B cell (primary cell): Measurements from ENCODE around the gene BRINP2. TPM values are rescaled to one million over a fixed set of nuclear protein-coding genes. Genes with fewer than 3 reads are reported as not detected.

Experiments used
- ATAC-seq: fragments of 200-7000 bp; cut with Tn5 transposase; one replicate; pipeline ENCODE4 v1.10.0; 2021; ENCODE audit warnings: low read depth, mild to moderate bottlenecking, moderate number of reproducible peaks, moderate library complexity
- CTCF ChIA-PET: fragments of 350-600 bp; sonication (Branson Sonifier 250); formaldehyde crosslinking; loops from one replicate; lab custom pipeline; 2021; ENCODE audit warnings: antibody characterized with exemption, inconsistent platforms; lab: Charles Lee
- POLR2A ChIA-PET: fragments of 350-600 bp; sonication (Branson Sonifier 250); formaldehyde crosslinking; loops from one replicate; lab custom pipeline; 2021; ENCODE audit warnings: antibody characterized with exemption; lab: Charles Lee
- DNase-seq: peaks from one replicate; pipeline ENCODE4 v3.0.0; 2013
- H2AFZ ChIP-seq: 2 replicates; pipeline ENCODE4 v1.6.1; 2012; ENCODE audit warnings: mild to moderate bottlenecking, low read depth, low read length; ENCODE audit not compliant: insufficient read depth, poor library complexity, severe bottlenecking
- H3K27ac ChIP-seq, 2 donors: 1 replicate in 1 of 2; 2 replicates in 1 of 2; pipeline ENCODE4 v1.5.1; 2012 to 2013; ENCODE audit warnings: low read length in 2 of 2, mild to moderate bottlenecking in 2 of 2, moderate library complexity in 1 of 2
- H3K27me3 ChIP-seq, 4 experiments: fragments of 200-600 bp in 1 of 4; sonication (generic) in 1 of 4; replicated peaks in 1 of 4; 1 replicate in 2 of 4; 2 replicates in 2 of 4; pipeline versions ENCODE4 v1.6.1 to v1.7.0; 2013 to 2016; ENCODE audit warnings: low read length in 3 of 4, mild to moderate bottlenecking in 2 of 4, mixed read lengths in 1 of 4, moderate library complexity in 1 of 4; ENCODE audit not compliant: insufficient read depth in 4 of 4, control insufficient read depth in 3 of 4; ENCODE audit errors: control extremely low read depth in 1 of 4
- H3K36me3 ChIP-seq, 2 experiments: replicated peaks in 1 of 2; 1 replicate in 1 of 2; 2 replicates in 1 of 2; pipeline versions ENCODE4 v1.6.1 to v1.7.1; 2013; ENCODE audit warnings: low read length in 1 of 2; ENCODE audit not compliant: insufficient read depth in 2 of 2, control insufficient read depth in 1 of 2; ENCODE audit errors: control extremely low read depth in 1 of 2, extremely low read depth in 1 of 2
- H3K4me1 ChIP-seq, 2 donors: fragments of 200-600 bp in 1 of 2; sonication (generic) in 1 of 2; 1 replicate in 1 of 2; 2 replicates in 1 of 2; pipeline versions ENCODE4 v1.5.1 to v1.6.1; 2013 to 2017; ENCODE audit warnings: low read length in 2 of 2; ENCODE audit not compliant: control insufficient read depth in 2 of 2, insufficient read depth in 2 of 2
- H3K4me2 ChIP-seq: replicated peaks from 2 replicates; pipeline ENCODE3; 2012; ENCODE audit warnings: mild to moderate bottlenecking, low read depth, low read length; ENCODE audit not compliant: poor library complexity, severe bottlenecking
- H3K4me3 ChIP-seq, 5 experiments: fragments of 200-600 bp in 1 of 5; sonication (generic) in 1 of 5; 1 replicate in 3 of 5; 2 replicates in 2 of 5; pipeline versions ENCODE4 v1.5.1 to v1.7.0; 2011 to 2016; ENCODE audit warnings: low read length in 4 of 5, mild to moderate bottlenecking in 4 of 5, low read depth in 2 of 5, control low read depth in 1 of 5, moderate library complexity in 1 of 5; ENCODE audit not compliant: insufficient read depth in 1 of 5; ENCODE audit errors: control extremely low read depth in 1 of 5, extremely low read depth in 1 of 5
- H3K79me2 ChIP-seq: fragments of 200-600 bp; sonication (generic); one replicate; pipeline ENCODE4 v1.6.0; 2016; ENCODE audit warnings: low read length; ENCODE audit not compliant: control insufficient read depth, insufficient read depth
- H3K9ac ChIP-seq: fragments of 200-600 bp; sonication (generic); 2 replicates; pipeline ENCODE4 v1.6.1; 2017; ENCODE audit warnings: mild to moderate bottlenecking, low read length, moderate library complexity
- H3K9me3 ChIP-seq, 3 donors: one replicate each; pipeline versions ENCODE4 v1.6.1 to v1.7.1; 2013; ENCODE audit warnings: low read length in 2 of 3; ENCODE audit not compliant: control insufficient read depth in 2 of 3, insufficient read depth in 1 of 3; ENCODE audit errors: control extremely low read depth in 1 of 3
- H4K20me1 ChIP-seq: 2 replicates; pipeline ENCODE4 v1.6.0; 2012; ENCODE audit warnings: mild to moderate bottlenecking, low read length; ENCODE audit not compliant: insufficient read depth, control insufficient read depth, poor library complexity, severe bottlenecking
- H3K27ac Mint-ChIP-seq: one replicate; pipeline ENCODE4 v1.8.0; 2021; ENCODE audit warnings: mixed read lengths
- H3K27me3 Mint-ChIP-seq: one replicate; pipeline ENCODE4 v1.8.0; 2021; ENCODE audit warnings: mixed read lengths
- H3K4me1 Mint-ChIP-seq: one replicate; pipeline ENCODE4 v1.8.0; 2021; ENCODE audit warnings: mixed read lengths
- H3K4me3 Mint-ChIP-seq: one replicate; pipeline ENCODE4 v1.8.0; 2021; ENCODE audit warnings: mixed read lengths
- H3K9me3 Mint-ChIP-seq: one replicate; pipeline ENCODE4 v1.8.0; 2022; ENCODE audit warnings: mixed read lengths; ENCODE audit not compliant: insufficient read depth
- CTCF ChIP-seq: fragments of 200-600 bp; IDR thresholded peaks from one replicate; pipeline ENCODE4 v1.8.0; 2022; ENCODE audit warnings: antibody characterized with exemption, mild to moderate bottlenecking
- EZH2 ChIP-seq: IDR thresholded peaks from 2 replicates; pipeline ENCODE4 v1.6.1; 2012; ENCODE audit warnings: borderline replicate concordance, low read depth, mild to moderate bottlenecking, moderate library complexity, low read length; ENCODE audit not compliant: insufficient read depth, poor library complexity, severe bottlenecking
- WGBS: methylation state at CpG from one replicate; pipeline ENCODE4 v1.1.5; 2013; ENCODE audit warnings: missing lambda C conversion rate; ENCODE audit not compliant: insufficient coverage; 5-methylcytosine and 5-hydroxymethylcytosine counted together
- intact Hi-C: fragments of 100-400 bp; cut with micrococcal nuclease; formaldehyde crosslinking; loops from one replicate; pipeline ENCODE4 v1.10.0; 2022
- polyA plus RNA-seq: library from polyadenylated mRNA; depleted of rRNA; stranded (reverse); fragments of >200 nt; gene quantifications from 2 replicates; pipeline ENCODE4 v1.2.3, GENCODE V29; 2012
- total RNA-seq, 2 donors: library from RNA; stranded (reverse); fragments of 120-200 nt in 1 of 2; gene quantifications; 1 replicate in 1 of 2; 2 replicates in 1 of 2; pipeline versions ENCODE4 v1.2.3 to v1.2.4, GENCODE V29; 2013 to 2022

Gene BRINP2
- total and polyA plus RNA-seq, 2 donors (not counting 1 experiment from before 2014, with no cell fraction given) = not detected

- POLR2A ChIA-PET = no interaction called here
- TF ChIP-seq CTCF (no peak), EZH2 (no peak)
- Histone ChIP-seq H3K79me2 (no peaks in the 10 kb centered on the region), H3K4me2 (no peak overlapping the region), H3K4me3 (no peak overlapping the region), H3K27ac (no peak overlapping the region), H3K4me1 (no peaks in the 10 kb centered on the region), H3K9ac (no peak overlapping the region), H3K27me3 (no peaks in the 10 kb centered on the region), H3K9me3 (no peaks in the 10 kb centered on the region), H3K36me3 (no peaks in the 10 kb centered on the region), H4K20me1 (no peaks in the 10 kb centered on the region), H2AFZ (no peak overlapping the region)
- CTCF ChIA-PET = no interaction called here
- Mint-ChIP-seq H3K27ac (no peak overlapping the region), H3K27me3 (peaks cover 8% of the 10 kb centered on the region), H3K4me3 (no peak overlapping the region), H3K9me3 (no peaks in the 10 kb centered on the region), H3K4me1 (peaks cover 2% of the 10 kb centered on the region)
- WGBS = no CpG with 5 or more reads among the region's 3 CpGs
- DNase-seq (no peak), ATAC-seq (no peak)
- intact Hi-C loops = no loop called here
These were observed 25.4 kb upstream of the BRINP2 start for GRCh38 chr1:177145106-177146070.

GRCh38 chr1:177146499-177146898 is 24.3 kb upstream of the BRINP2 start:
- WGBS = no CpG with 5 or more reads among the region's 2 CpGs
- CTCF ChIA-PET = no interaction called here
- no peaks in the 10 kb centered on the region for H3K79me2 ChIP-seq
- no peak overlapping the region for H3K4me3 Mint-ChIP-seq
- POLR2A ChIA-PET = no interaction called here
- H3K9me3 Mint-ChIP-seq = no peaks in the 10 kb centered on the region
- no peak for DNase-seq
- no peak for ATAC-seq
- TF ChIP-seq EZH2 = no peak
- no peak for TF ChIP-seq CTCF
- no peak overlapping the region for H3K27ac ChIP-seq
- no peak overlapping the region for H2AFZ ChIP-seq
- no peak overlapping the region for H3K4me3 ChIP-seq
- no peaks in the 10 kb centered on the region for H3K4me1 Mint-ChIP-seq
- no peaks in the 10 kb centered on the region for H3K36me3 ChIP-seq
- no peak overlapping the region for H3K9ac ChIP-seq
- no peaks in the 10 kb centered on the region for H3K9me3 ChIP-seq
- H3K27me3 ChIP-seq = no peaks in the 10 kb centered on the region
- H3K27ac Mint-ChIP-seq = no peak overlapping the region
- intact Hi-C loops = no loop called here
- no peak overlapping the region for H3K4me2 ChIP-seq
- no peaks in the 10 kb centered on the region for H4K20me1 ChIP-seq
- peaks cover 8% of the 10 kb centered on the region for H3K27me3 Mint-ChIP-seq
- no peaks in the 10 kb centered on the region for H3K4me1 ChIP-seq
